BJ (cell line): ENCODE data around the gene ZNF292. TPM values are rescaled to one million over a fixed set of nuclear protein-coding genes. Genes with fewer than 3 reads are reported as not detected.
A peak's percentile ranks its signal among the peaks of the same experiment; 100 is the strongest.
"Not testable (repeated sequence)": the region's sequence is repeated elsewhere in the genome, so short reads cannot be mapped to it uniquely, and the experiment has no call there.

ENCODE experiments used
- CTCF ChIA-PET: fragments of 350-600 bp; formaldehyde crosslinking; extraction: SDS; loops from one replicate; lab custom pipeline; 2021; ENCODE audit warnings: antibody characterized with exemption, inconsistent platforms; lab: Yijun Ruan, JAX
- POLR2A ChIA-PET: fragments of 300-600 bp; sonication (Branson Sonifier 250); formaldehyde crosslinking; extraction: SDS; loops from one replicate; lab custom pipeline; 2021; ENCODE audit warnings: antibody characterized with exemption; lab: Charles Lee
- DNase-seq: peaks from one replicate; pipeline ENCODE4 v3.0.0-alpha.2; 2011; ENCODE audit warnings: low read depth
- H3K27me3 ChIP-seq: 2 replicates; pipeline ENCODE4 v1.6.0; 2011; ENCODE audit warnings: low read length; ENCODE audit not compliant: control insufficient read depth, insufficient read depth
- H3K36me3 ChIP-seq: 2 replicates; pipeline ENCODE4 v1.5.1; 2011; ENCODE audit warnings: low read length; ENCODE audit not compliant: control insufficient read depth, insufficient read depth
- H3K4me3 ChIP-seq: 2 replicates; pipeline ENCODE4 v1.5.1; 2011; ENCODE audit warnings: low read depth, mild to moderate bottlenecking, control low read depth, low read length
- CTCF ChIP-seq: IDR thresholded peaks from 2 replicates; pipeline ENCODE4 v1.5.1; 2011; ENCODE audit warnings: low read depth, mild to moderate bottlenecking, control low read depth, inconsistent platforms, low read length, moderate library complexity; ENCODE audit not compliant: insufficient read depth
- polyA plus RNA-seq: library from polyadenylated mRNA; depleted of rRNA; stranded (reverse); fragments of >200 nt; gene quantifications from 2 replicates; pipeline ENCODE4 v1.2.3, GENCODE V29; 2011

The ZNF292 gene
- polyA plus RNA-seq, 1 experiment: 4.1 TPM

- peak overlapping the region; percentile 42 for H3K4me3 ChIP-seq
- H3K36me3 ChIP-seq: no peaks in the 10 kb centered on the region
- no peaks in the 10 kb centered on the region for H3K27me3 ChIP-seq
- ChIA-PET POLR2A (no interaction called here), CTCF (no interaction called here)
- TF ChIP-seq CTCF: no peak
- DNase-seq: no peak
Observed at GRCh38 chr6:87151471-87151780, 3.9 kb upstream of the ZNF292 start.

DNA sequence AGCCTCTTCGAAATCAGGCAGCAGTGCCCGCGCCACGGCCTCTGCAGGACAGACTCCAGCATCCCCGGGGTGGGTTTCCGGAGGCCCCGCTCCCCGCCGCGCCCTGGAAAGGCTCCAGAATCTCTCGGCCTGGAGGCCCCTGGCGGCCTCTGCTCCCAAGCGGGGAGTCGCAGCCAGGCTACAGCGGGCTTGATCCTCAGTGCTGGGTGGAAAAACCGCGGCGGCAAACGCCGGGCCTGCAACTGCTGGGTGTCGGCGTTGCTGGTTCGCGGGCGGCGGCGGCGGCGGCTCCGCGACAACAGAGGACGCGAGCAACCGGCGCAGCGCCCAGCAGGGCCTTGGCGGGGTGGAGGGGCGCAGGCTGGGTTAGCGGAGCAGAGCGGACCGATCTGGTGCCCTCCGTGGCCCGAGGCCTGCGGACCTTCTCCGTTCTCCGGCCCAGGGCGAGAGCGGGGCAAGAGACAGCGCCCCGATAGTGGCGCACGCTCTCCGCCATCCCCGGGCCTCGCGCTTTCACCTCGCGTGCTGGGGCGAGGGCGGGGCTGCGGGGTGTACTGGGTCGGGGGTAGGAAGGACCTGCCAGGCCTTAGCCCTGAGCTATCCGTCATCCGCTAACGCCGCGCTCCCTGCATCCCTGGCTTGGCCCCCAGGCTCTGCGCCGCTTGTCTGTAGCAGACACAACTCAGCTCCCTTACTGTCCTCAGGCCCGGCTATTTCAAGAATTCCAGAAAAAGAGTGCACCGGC lies 3.4 kb upstream of the ZNF292 start:
- no peak for DNase-seq
- TF ChIP-seq CTCF: no peak
- Histone ChIP-seq H3K4me3 (peak overlapping the region; percentile 42), H3K27me3 (no peaks in the 10 kb centered on the region), H3K36me3 (no peaks in the 10 kb centered on the region)
- ChIA-PET CTCF (interaction anchor here (0.8 to 1.4 kb wide), 3 partner anchors 9 to 13 kb away, joined by 3 to 4 read pairs (median 4); no protein-coding TSS in a partner anchor), POLR2A (no interaction called here)

DNA sequence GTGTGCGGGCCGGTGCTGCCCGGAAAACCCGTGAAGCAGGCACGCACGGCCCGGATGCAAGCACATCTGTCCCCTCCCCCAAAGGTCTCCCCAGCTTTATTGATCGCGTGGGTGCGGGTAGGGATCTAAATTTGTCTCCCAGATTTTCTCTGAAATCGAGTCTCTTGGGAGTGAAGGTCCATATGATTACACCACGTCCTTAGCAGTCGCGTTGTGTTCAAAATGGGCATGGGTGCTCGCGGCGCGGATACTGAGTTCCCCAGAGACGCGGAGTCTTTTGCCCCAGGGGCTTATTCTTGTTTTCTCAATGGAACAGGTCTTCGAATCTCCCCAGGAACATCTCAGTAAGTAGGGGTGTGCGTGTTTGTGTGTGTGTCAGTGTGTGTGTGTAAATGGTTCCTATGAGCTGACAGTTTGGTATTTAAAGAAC lies 2.8 kb upstream of the ZNF292 start:
- DNase-seq: no peak
- H3K27me3 ChIP-seq: no peaks in the 10 kb centered on the region
- no peaks in the 10 kb centered on the region for H3K36me3 ChIP-seq
- POLR2A ChIA-PET: no interaction called here
- no peak for TF ChIP-seq CTCF
- CTCF ChIA-PET: interaction anchor here (0.8 to 1.4 kb wide), 3 partner anchors 9 to 14 kb away, joined by 3 to 4 read pairs (median 4); no protein-coding TSS in a partner anchor
- peak overlapping the region; percentile 42 for H3K4me3 ChIP-seq

GRCh38 chr6:87154641-87154992 lies 748 bp upstream of the ZNF292 start:
- DNase-seq: no peak
- no peaks in the 10 kb centered on the region for H3K27me3 ChIP-seq
- ChIA-PET CTCF (no interaction called here), POLR2A (no interaction called here)
- no peak for TF ChIP-seq CTCF
- H3K4me3 ChIP-seq: peak overlapping the region; percentile 88
- no peaks in the 10 kb centered on the region for H3K36me3 ChIP-seq

DNA sequence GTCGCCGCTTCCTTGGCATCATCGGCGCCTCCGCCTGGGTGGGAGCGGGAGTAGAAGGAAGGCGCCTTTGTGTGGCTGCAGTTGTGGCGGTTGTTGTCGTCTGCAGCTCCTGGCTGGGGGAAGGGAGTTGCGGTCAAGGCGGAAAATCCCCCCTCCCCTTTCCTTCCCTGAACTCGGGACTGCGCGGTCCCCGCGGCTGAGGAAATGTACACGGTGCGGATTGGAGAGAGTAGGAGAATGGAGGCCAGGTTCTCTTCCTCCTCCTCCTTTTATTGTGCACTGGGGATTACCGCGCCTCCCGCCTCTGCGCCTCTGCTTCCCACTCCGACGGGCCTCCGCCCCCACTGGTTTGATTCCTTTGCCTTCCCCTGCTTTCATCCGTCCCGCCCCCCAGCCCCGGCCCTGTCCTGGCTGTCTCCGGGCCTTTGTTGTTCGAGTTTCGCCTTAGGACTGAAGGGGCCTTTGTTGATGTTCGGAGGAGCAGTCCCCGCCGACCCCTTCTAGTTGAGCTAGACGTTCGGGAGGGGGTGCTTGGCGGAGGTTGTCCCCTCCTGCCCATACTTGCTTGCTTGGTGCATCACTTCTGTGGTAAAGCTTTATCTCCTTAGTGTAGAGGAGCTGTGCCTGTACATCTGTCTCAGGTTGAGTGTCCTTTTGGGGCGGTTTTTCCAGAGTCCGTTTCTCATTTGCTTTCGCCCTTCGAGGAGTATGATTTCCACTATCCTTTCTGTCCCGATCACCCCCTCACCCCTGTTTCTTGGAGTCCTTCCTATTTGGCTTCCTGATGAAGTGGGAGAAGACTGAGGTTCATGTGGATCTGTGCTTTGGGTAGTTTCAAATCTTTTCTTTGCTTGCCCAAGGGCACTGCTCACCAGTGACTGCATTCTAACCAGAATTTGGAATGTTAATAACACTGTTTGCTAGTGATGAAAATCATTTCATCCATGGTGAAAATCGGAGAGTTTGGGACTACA lies 764 bp downstream of the ZNF292 start:
- H3K27me3 ChIP-seq: no peaks in the 10 kb centered on the region
- CTCF ChIA-PET: interaction anchor here (0.6 to 1.5 kb wide), 2 partner anchors 17 to 106 kb away, joined by 3 to 7 read pairs; no protein-coding TSS in a partner anchor
- DNase-seq: no peak
- peak overlapping the region; percentile 88 for H3K4me3 ChIP-seq
- no peaks in the 10 kb centered on the region for H3K36me3 ChIP-seq
- TF ChIP-seq CTCF: 0 out of 2 replicates have a peak, but pooled peaks have one; percentile 6
- POLR2A ChIA-PET: no interaction called here

GRCh38 chr6:87157596-87157995 lies 2.2 kb downstream of the ZNF292 start:
- POLR2A ChIA-PET, CTCF ChIA-PET, H3K36me3 ChIP-seq, H3K4me3 ChIP-seq, DNase-seq, H3K27me3 ChIP-seq: not testable (repeated sequence)
